Superior temporal gyrus (tissue), 1 donor: ENCODE results near the gene NEMF.
"Not testable (repeated sequence)": the region's sequence is repeated elsewhere in the genome, so short reads cannot be mapped to it uniquely, and the experiment has no call there.

Experiments
- DNase-seq: peaks from one replicate; pipeline ENCODE4 v3.0.0-alpha.2; 2016; ENCODE audit errors: extremely low spot score

NEMF gene

DNA sequence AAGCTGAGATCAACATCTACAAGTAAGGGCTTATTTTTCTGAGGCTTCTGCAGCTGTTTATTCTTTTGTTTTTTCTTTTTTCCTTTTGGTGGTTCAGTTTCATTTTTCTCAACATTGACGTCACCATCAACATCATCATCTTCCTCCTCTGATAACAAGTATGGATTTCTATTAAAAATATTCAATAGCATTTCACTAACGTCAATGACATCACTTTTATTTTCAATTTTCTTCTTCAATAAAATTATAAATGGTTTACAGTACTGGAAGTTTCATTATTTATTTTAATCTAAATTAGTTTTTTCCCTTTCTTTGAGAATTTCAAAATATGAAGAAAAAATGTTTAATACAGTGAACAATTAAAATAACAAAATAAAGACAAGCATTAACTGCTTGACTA lies 23.9 kb downstream of the NEMF start:
- DNase-seq = no peak

DNA sequence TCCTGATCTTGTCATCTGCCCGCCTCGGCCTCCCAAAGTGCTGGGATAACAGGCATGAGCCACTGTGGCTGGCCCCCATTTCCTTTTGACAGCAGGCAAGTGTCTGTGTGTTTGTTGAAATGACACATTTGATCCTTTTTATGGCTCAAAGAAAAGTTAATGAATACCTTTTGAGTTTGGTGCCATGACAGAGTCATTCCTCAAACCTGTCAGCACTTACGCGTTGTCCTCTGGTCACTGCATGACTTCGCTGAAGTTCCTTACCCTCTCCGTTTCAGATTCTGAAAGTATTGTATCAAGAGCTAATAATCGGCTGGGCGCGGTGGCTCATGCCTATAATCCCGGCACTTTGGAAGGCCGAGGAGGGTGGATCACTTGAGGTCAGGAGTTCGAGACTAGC lies 32.4 kb downstream of the NEMF start:
- no peak for DNase-seq

DNA sequence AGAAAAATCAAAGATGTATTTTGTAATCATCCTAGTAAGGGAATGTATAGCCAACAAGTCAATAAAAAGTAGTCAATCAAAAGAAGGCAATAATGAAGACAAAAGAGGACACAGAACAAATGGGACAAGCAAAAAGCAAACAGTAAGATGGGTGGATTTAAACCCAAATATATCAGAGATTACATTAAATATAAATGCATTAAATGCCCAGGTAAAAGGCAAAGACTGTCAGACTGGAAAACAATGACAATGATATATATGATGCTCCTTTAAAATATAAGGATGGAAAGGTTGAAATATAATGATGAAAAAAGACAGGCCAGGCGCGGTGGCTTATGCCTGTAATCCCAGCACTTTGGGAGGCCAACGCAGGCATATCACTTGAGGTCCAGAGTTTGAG lies 35.7 kb downstream of the NEMF start:
- DNase-seq = no peak

DNA sequence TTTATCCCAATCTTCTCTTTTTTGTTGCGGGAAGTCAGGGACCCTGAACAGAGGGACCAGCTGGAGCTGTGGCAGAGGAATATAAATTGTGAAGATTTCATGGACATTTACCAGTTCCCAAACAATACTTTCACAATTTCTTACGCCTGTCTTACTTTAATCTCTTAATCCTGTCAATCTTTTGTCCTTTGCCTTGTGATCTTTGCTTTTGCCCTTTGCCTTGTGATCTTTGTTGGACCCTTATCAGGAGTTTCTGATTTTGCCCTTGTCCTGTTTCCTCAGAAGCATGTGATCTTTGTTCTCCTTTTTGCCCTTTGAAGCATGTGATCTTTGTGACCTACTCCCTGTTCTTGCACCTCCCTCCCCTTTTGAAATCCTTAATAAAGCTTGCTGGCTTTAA lies 36.5 kb downstream of the NEMF start:
- DNase-seq = not testable (repeated sequence)

DNA sequence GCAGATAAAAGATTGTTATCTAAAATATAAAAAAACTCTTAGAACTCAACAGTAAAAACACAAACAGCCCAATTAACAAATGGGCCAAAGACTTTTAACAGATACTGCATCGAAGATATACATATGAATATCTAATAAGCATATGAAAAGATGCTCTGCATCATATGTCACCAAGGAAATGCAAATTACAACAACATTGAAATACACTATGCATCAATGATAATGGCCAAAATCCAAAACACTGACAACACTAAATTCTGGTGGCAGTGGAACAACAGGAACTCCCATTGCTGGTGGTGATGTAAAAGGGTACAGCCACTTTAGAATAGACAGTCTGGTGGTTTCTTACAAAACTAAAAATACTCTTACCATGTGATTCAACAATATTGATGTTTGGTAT lies 43.8 kb downstream of the NEMF start:
- DNase-seq = no peak

DNA sequence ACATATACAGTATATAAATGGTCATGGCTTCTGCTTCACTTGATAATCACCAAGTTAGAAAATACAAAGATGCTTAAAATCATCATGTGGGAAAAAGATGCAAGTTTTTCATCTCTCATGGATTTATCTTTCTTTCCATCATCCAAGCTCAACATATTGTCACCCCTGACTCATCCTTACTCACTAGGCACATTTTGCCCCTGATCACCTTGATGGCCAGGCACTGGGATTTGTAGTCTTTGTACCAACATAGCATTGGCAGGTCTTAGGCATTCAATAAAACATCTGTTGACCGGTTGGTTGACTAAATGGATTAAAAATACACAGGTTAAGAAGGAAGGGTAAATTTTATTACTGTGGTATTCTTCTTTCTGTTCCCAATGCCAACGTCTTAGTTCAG lies 56.6 kb downstream of the NEMF start:
- no peak for DNase-seq

DNA sequence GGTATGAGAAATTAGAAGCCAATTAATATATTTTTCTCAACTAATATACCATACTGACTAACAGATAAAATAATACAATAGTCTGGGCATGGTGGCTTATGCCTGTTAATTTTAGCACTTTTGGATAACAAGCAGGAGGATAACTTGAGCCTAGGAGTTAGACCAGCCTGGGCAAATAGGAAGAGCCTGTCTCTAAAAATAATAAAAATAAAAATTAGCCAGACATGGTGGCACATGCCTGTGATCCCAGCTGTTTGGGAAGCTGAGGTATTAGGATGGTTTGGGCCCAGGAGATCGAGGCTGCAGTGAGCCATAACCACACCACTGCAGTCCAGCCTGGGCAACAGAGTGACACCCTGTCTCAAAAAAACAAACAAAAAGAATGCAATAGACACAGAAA lies 60.0 kb downstream of the NEMF start:
- DNase-seq = no peak

DNA sequence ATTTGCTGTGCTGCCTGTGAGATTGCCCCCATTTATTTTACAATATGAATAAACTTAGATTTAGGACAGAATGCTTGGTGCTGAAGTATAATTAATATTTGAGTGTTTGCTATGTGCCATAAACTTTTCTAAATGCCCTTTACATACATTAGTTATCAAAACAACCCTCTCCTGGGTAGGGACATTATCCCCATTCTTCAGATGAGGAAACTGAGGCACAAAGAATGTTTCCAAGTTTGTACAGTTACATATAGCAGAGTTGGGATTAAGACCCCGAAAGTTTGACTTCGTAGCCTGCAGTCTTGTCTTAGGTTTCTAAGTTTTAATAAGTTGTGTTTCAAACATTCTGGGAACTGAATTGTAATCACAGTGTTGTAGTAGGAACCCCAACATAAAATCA lies 66.3 kb downstream of the NEMF start:
- DNase-seq = no peak

DNA sequence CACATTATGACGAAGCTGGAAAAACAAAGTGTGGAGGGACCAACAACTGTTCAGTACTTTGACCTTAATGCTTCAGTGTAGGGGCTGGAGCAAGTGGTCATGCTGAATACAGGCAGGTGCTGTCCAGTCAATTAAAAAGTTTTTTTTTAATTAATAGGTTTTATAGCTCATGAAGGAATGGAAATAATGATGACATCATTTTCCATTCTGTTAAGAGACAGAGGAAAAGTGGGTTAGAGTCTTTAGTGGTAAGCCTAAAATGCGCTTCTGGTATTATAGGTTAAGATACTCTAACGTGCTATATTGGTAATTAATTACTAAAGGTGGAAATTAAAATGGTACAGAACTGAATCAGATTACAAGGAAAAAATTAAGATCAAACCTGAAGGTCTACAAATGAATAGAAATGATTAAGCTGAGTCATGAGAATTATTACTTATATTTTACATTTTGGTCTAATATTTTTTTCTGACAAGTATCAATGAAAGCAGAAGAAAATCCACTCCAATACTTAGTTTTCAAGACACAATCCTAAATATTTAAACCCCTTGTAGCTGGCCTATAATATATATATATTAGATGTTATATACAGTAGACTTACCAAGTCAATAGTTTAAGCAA lies 69.1 kb downstream of the NEMF start:
- DNase-seq = no peak

DNA sequence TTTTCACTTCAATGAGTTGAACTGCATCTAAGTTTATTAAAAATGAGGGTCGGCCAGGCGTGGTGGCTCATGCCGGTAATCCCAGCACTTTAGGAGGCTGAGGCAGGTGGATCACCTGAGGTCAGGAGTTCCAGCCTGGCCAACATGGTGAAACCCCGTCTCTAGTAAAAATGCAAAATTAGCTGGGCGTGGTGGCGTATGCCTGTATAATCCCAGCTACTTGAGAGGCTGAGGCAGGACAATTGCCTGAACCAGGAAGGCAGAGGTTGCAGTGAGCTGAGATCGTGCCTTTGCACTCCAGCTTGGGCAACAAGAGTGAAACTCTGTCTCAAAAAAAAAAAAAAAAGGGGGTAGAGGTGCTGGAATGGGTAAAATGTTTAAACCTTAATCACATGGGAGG lies 71.5 kb downstream of the NEMF start:
- not testable (repeated sequence) for DNase-seq

DNA sequence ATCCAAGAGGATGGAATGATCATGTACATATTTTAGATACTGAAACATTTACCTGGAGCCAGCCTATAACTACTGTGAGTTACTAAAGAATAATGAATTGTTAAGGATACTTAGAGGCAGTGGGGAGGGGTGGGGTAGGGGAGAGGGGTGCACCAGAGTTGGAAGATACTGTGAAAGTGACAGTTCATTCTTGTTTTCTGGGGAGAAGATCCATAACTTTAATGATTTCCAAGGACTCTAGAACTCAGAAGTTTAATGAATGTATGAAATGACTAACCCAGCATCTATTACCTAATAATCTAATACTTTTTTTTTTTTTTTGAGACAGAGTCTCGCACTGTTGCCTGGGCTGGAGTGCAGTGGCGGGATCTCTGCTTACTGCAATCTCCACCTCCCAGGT lies 74.2 kb downstream of the NEMF start:
- no peak for DNase-seq

DNA sequence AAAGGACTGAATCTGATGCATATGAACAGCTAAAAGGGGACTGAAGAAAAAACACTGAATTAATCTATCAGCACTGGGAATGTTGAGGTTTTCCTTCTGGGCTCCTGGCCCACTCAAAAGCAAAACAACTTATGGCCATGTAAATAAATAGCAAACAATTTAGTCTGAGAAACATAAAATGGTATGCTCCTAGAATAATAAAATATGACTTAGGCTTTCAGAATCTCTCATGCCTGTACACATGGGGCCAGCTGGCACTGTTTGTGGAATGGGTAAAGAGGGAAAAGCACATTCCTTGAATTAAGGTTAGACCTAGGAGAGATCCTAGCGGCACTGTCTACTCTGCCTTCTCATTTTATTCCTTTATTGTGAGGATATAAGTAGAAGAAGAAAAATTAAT lies 78.5 kb downstream of the NEMF start:
- no peak for DNase-seq

DNA sequence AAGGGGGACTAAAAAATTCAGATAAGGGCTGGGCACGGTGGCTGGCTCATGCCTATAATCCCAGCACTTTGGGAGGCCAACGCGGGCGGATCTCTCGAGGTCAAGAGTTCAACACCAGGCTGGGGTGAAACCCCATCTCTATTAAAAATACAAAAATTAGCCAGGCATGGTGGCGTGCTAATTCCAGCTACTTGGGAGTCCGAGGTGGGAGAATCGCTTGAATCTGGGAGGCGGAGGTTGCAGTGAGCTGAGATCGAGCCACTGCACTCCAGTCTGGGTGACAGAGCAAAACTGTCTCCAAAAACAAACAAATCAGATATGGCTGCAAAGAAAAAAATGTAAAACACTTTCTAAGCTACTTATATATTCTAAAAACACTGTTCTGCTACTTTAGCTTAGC lies 80.9 kb downstream of the NEMF start:
- DNase-seq = not testable (repeated sequence)

DNA sequence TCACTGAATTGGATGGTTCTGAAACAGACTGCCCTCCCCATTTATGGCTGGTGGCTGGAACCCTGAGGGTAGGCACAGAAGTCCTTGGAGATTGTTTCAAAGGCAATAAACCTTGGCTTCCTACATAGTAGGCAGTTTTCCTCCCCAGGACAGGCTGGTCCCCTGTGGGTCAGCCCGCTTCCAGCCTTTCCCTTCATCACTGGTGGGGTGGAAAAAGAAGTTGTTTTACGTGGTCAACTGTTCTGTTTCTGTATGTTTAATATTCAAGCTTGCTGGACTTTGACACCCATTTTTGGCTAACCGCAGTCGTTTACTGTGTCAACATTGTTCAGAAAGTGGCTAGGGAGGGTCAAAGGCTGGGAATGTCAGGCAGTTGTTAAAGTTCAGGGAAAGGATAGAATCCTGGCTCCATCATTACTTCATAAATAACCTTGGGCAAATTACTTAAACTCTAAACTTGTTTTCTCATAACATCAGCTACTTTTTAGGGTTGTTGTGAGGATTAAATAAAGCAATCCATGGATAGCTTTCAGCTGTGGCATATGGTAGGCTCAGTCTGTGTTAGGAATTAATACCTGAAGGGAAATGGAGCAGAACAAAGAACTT lies 82.3 kb downstream of the NEMF start:
- DNase-seq = no peak

DNA sequence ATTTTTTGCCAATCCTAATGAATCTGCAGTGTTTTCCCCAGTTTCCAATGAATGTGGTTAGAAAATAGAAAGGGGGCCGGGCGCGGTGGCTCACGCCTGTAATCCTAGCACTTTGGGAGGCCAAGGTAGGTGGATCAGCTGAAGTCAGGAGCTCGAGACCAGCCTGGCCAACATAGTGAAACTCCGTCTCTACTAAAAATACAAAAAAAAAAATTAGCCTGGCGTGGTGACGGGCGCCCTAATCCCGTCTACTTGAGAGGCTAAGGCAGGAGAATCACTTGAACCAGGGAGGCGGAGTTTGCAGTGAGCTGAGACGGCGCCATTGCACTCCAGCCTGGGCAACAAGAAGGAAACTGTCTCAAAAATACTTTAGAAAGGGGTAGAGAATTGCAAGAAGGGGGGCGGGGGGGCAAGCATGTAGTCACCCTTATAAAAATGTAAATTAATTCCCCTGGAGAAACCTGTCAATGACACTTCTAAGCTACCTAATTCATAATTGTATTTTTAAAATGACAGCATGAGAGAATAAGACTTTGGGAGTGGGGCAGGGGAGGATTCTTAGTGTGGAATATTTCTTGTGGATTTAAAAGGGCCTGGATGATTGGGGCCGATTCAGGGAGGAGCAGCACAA lies 82.9 kb downstream of the NEMF start:
- no peak for DNase-seq

DNA sequence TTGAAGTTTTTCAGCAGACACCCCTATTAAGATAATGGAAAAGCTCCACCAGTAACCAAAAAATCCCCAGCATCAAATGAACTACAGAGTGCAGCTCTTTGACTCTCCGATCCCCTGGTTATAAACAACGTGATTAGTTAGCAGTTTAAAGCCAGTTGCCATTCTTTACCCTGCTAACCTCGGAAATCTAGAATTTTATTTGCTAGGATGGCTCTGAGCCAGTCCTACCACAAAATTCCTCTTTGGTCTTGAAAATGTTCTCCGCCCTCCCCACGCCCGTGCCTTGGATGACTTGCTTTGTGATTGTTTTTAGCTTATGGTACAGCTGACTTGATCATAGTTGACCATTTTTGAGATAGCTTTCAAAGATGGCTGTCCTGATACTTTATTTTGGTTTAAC lies 83.4 kb downstream of the NEMF start:
- no peak for DNase-seq

DNA sequence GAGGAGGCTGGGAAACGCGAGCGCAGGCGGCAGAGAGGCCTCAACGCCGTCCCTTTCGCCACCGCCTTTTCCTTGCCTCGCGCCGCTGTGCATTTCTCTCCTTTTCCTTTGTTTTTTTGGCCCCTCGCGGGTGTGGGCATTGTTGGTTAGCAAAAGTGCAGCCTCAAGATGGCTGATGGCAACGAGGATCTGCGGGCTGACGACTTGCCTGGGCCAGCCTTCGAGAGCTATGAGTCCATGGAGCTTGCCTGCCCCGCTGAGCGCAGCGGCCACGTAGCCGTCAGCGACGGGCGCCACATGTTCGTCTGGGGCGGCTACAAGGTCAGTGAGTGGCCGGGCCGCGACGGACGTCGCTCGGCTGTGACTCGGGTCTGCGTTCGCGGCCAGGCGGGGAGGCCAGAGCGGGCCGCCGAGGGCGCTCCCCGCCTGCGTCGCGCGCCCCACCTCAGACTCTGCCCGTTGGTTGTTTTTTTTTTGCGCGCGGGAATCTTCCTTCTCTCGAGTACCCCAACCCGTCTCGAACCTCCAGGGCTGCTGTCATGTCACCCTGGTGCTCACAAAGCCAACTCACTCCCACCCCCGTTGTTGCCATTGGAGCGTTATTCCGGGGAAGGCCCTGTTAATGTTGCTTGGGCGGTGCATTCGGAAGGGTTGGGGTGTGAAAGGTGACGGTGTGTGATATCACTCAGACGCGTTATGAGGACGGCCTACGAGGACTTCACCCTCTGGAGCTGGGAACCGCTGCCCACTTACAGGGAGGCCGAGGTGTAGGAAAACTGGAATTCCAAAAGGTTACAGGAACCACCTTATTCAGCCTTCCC lies 84.1 kb downstream of the NEMF start:
- DNase-seq = peak; percentile 49

DNA sequence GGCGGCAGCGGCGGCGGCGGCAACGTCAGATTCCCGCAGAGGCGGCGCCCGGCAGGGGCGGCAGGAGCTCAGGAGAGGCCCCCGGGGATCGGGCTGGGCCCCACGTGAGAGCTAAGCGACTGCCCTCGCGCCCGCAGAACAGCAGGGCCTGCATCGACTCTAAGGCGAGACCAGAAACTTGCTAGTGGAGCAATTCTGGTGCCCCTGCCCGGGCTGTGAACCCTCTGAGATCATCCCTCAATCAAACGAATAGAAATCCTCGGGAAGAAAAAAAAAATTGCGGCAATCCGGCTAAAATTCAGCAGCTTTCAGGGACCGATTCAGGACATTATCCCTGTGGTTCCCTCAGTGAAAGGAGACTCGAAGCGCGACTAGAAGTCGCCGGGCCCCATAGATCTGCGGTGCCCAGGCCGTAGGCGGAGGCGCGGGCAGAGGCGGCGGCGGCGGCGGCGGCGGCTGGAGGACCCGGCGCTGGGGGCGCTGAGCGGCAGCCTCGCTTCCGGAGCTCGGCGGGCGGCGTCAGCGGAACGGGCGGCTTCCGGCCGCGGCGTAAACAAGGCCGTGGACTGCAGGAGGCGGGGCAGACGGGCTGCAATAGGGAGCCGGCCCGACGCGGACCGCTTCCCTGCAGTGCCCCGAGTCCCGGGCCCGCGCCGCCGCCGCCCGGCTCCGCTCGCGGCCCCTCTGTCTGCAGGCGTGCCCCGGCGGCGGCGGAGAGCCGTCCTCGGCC lies 84.9 kb downstream of the NEMF start, which contains the start of gene KLHDC2:
Gene KLHDC2, plus strand, starts transcription at position 583 of the 730 bp plus-strand sequence. CDS start 316 bp downstream, outside the sequence.
- peak; percentile 88 for DNase-seq

DNA sequence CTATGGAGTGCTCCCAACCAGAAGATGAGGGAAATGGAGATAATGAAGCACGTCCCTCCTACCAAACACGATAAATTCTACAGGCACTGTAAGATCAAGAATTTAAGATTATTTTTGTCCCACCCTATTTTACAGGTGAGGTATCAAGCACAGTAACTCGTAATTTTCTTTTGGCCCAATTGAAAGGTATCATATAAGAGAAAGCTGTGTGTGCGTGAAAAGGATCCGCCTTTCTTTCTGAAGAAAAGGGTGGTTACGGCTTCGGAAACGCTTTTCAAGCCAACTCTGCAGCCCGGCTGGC lies 85.4 kb downstream of the NEMF start:
- DNase-seq = no peak

DNA sequence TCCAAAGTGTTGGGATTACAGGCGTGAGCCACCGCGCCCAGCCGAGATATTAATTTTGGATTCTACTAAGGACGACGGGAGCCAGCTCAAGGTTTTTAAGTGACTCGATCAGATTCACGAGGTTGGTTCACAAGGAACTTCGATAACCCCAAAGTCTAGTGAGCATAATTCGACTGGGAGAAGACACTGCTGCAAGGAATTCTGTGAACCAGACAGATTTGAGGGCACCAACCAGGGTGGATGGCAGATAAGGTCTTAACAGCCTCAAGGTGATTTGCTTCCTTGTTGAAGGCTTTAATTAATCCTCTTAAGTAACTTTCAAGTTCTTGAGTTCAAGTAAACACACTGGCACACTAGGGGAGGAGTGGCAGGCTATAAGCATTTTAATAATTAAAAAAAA lies 85.7 kb downstream of the NEMF start:
- peak; percentile 43 for DNase-seq

DNA sequence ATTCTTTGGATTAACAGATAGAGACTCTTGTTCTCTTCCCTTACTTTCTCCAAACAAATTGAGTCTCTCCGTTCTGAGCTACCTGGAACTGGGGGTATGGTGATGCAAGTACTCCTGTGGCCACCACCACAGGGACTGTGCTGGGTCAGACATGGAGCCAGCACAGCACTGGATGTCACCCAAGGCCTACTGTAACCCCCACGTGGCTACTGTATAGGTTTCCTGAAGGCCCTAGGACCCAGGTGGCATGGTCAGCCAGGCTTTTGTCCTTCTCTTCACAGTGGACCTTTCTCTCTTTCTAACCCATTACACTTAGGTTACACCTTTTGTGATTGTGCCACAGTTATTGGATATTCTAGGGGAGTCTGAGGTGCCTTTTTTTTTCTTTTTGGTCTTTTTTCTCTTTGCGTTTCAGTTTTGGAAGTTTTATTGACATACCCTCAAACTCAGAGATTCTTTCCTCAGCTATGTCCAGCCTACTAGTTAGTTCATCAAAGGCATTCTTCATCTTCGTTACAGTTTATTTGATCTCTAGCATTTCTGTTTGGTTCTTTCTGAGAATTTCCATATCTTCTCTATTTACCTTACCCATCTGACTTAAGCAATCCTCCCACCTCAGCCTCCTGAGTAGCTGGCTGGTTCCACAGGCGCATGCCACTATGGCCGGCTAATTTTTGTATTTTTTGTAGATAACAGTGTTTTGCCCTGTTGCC lies 90.6 kb downstream of the NEMF start:
- no peak for DNase-seq
